PC-3 (cell line): ENCODE measurements around the gene PDZD7.

Experiments used
- CTCF ChIP-seq: fragments of 300-600 bp; sonication (generic); conservative IDR thresholded peaks from 2 replicates; pipeline ENCODE4 v1.5.1; 2017; ENCODE audit warnings: antibody characterized with exemption, low read depth, mild to moderate bottlenecking, low read length
- EZH2 ChIP-seq: fragments of 300-600 bp; sonication (generic); IDR thresholded peaks from one replicate; pipeline ENCODE4 v1.6.1; 2017; ENCODE audit warnings: antibody characterized with exemption, mild to moderate bottlenecking, low read length; ENCODE audit not compliant: unreplicated experiment
- EZH2phosphoT487 ChIP-seq: fragments of 300-600 bp; sonication (generic); IDR thresholded peaks from 2 replicates; pipeline ENCODE4 v1.6.1; 2018; ENCODE audit warnings: mild to moderate bottlenecking, antibody characterized with exemption, low read length, borderline replicate concordance

DNA sequence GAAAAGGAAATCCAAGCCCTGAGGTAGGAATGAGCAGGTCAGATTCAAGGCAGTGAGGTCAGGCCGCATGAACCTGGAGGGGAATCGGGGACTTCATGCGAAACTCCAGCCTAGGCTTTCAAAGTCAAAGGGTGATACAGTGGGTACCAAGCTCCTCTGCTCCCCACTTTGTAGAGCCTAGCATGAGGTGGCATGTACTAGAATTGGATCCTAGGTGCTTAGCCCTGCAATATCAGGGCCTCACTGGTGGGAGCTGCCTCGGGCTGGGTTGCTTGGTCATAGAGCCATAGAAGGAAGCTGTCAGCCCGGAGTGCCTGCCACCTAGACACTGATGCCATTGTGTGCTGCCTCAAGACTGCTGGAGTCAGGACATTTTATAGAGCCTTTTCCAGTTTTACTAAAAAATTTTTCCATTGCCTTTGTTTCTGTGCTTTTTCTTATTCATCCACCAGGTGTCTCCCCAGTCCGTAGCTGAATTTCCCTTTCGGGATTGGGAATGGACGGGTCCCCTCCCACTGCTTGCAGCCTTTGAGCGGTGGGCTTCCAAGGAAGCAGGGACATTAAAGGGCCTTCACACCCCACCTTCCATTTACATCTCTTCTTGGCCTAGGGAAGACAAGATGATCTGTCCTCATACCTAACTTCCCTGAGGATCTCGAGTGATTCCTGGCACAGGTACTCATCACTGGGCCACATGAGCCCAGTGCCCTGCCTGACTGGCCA lies 36.8 kb downstream of the PDZD7 start:
- TF ChIP-seq CTCF (peak; percentile 68), EZH2 (no peak), EZH2phosphoT487 (no peak)
